T-helper 17 cell (primary cell): ENCODE results near the gene USP6. TPM values are rescaled to one million over a fixed set of nuclear protein-coding genes. Genes with fewer than 3 reads are reported as not detected.
"Not testable (repeated sequence)": the region's sequence is repeated elsewhere in the genome, so short reads cannot be mapped to it uniquely, and the experiment has no call there.

Experiments
- ATAC-seq: fragments of 150-1000 bp; cut with Tn5 transposase; 2 replicates; pipeline ENCODE4 v1.10.0; 2021; ENCODE audit warnings: mild to moderate bottlenecking, moderate library complexity
- DNase-seq, 3 donors: peaks; one replicate each; pipeline versions ENCODE4 v3.0.0 to v3.0.0-alpha.2; 2020 to 2021
- H3K9me3 ChIP-seq: one replicate; pipeline ENCODE4 v1.7.0; 2013; ENCODE audit warnings: low read length, mild to moderate bottlenecking; ENCODE audit not compliant: control insufficient read depth, poor library complexity, severe bottlenecking
- H3K27ac Mint-ChIP-seq: one replicate; pipeline ENCODE4 v1.8.0; 2022; ENCODE audit warnings: mild to moderate bottlenecking, moderate library complexity, mixed read lengths
- H3K27me3 Mint-ChIP-seq: one replicate; pipeline ENCODE4 v1.8.0; 2022; ENCODE audit warnings: mixed read lengths
- H3K36me3 Mint-ChIP-seq: one replicate; pipeline ENCODE4 v1.8.0; 2022; ENCODE audit warnings: low read depth, mixed read lengths
- H3K4me1 Mint-ChIP-seq: one replicate; pipeline ENCODE4 v1.8.0; 2022; ENCODE audit warnings: mild to moderate bottlenecking, mixed read lengths
- H3K4me3 Mint-ChIP-seq: one replicate; pipeline ENCODE4 v1.8.0; 2022; ENCODE audit warnings: mild to moderate bottlenecking, moderate library complexity, mixed read lengths
- total RNA-seq, 4 donors: library from RNA in 2 of 4; stranded (reverse) in 2 of 4; gene quantifications; one replicate each; pipeline ENCODE4 v1.2.3 and lab custom pipeline; 2022 to 2026

Gene USP6
- total RNA-seq (under 1 TPM; 0.05 to 0.13 TPM), total RNA-seq (lab: John Stamatoyannopoulos, UW) (0 to 0.08 reads per million in 2 donors)

DNA sequence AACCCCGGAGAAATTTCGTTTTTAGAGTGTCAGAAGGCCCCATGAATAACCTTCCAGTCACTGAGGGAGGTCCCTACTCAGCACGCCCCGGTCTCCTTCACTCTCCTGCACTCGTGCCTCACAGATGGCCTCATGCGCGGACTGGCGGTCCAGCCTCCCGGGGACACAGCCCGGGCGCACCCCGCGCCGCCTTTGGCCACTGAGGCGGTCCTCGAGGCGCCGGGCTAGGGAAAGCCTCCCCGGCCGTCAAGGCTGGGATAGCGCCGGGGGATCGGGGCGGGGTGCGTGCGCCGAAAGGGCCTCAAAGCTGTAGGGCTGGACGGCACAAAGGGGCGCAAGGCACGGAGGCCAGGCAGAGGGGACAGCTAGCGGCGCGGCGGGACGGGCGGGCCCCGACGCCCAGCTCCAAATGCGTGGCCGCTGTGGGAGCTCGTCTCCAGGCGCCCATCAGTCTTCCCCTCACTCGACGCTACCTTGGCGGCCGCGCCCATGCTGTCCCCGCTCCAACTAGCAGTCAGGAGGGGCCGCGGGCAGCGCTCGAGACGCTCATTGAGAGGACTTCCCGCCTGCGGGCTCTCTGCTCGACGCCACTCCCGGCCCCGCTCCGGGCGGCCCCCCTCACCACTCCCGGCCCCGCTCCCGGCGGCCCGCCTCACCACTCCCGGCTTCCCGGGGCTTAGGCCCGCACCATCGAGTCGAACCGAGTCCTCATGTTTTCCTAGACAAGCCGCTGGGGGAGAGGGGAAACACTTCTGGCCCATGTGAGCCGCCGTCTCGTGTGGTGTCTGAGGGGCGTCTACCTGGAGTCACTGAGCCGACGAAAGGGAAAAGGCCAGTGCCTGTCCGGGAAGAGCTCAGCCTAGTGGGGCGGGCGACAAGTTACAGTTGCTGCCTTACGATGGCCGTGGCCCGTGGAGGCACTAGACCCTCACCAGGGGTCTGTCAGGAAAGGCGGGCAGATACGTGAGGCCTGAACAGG, at the start of gene USP6:
Gene USP6, plus strand, starts transcription at position 360 of the 979 bp plus-strand sequence. CDS start 14,336 bp downstream, outside the sequence.
- Mint-ChIP-seq H3K4me1 (peaks cover 3% of the 10 kb centered on the region), H3K36me3 (peaks cover 7% of the 10 kb centered on the region), H3K4me3 (no peak within 1 kb of the TSS), H3K27ac (no peak within 1 kb of the TSS), H3K27me3 (peaks cover 51% of the 10 kb centered on the region)
- no peaks in the 10 kb centered on the region for H3K9me3 ChIP-seq
- DNase-seq (no peak), ATAC-seq (no peak)

DNA sequence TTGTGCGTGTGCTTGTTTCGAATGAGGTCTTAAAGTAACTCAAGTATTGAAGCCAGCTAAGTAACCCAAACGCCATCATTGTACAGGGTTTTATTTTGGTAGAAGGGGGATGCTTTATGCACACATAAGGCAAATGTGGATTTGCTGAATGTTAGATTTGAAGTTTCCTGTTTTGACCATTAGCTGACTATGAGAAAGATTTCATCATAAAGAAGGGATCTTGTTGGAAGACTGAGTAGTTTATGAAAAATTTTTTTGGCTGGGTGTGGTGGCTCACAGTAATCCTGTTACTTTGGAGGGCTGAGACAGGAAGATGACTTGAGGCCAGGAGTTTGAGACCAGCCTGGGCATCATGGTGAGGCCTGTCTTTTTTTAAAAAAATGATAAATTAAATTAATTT, 47.6 kb upstream of the USP6 start:
- no peak for DNase-seq
- Mint-ChIP-seq H3K27me3 (no peaks in the 10 kb centered on the region), H3K36me3 (no peaks in the 10 kb centered on the region), H3K4me1 (no peaks in the 10 kb centered on the region), H3K4me3 (no peak overlapping the region), H3K27ac (no peak overlapping the region)
- H3K9me3 ChIP-seq: no peaks in the 10 kb centered on the region
- ATAC-seq: no peak

GRCh38 chr17:5069724-5070123, 46.1 kb upstream of the USP6 start:
- H3K27ac Mint-ChIP-seq: no peak overlapping the region

GRCh38 chr17:5075472-5075871, 40.4 kb upstream of the USP6 start:
- not testable (repeated sequence) for H3K27ac Mint-ChIP-seq, H3K36me3 Mint-ChIP-seq, H3K4me3 Mint-ChIP-seq, ATAC-seq, H3K27me3 Mint-ChIP-seq, H3K9me3 ChIP-seq, DNase-seq
- H3K4me1 Mint-ChIP-seq: peaks cover 17% of the 10 kb centered on the region

More at GRCh38 chr17:5069724-5070123, 46.1 kb upstream of the USP6 start:
- Mint-ChIP-seq H3K36me3 (no peaks in the 10 kb centered on the region), H3K4me3 (no peak overlapping the region), H3K27me3 (no peaks in the 10 kb centered on the region), H3K4me1 (no peaks in the 10 kb centered on the region)
- ATAC-seq (no peak), DNase-seq (no peak)
- no peaks in the 10 kb centered on the region for H3K9me3 ChIP-seq

DNA sequence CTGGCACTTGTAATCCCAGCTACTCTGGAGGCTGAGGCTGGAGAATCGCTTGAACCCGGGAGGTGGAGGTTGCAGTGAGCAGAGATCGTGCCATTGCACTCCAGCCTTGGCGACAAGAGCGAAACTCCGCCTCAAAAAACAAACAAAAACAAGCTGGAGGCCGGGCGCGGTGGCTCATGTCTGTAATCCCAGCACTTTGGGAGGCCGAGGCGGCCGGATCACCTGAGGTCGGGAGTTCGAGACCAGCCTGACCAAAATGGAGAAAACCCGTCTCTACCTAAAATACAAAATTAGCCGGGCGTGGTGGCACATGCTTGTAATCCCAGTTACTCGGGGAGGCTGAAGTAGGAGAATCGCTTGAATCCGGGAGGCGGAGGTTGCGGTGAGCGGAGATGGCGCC, 38.6 kb upstream of the USP6 start:
- H3K36me3 Mint-ChIP-seq, ATAC-seq, H3K27me3 Mint-ChIP-seq, H3K9me3 ChIP-seq, DNase-seq: not testable (repeated sequence)
- Mint-ChIP-seq H3K4me1 (peaks cover 20% of the 10 kb centered on the region), H3K4me3 (peak overlapping the region; percentile 96), H3K27ac (peak overlapping the region; percentile 85)

GRCh38 chr17:5077781-5078105, 38.1 kb upstream of the USP6 start:
- peak overlapping the region; percentile 85 for H3K27ac Mint-ChIP-seq
- H3K36me3 Mint-ChIP-seq: peaks cover 2% of the 10 kb centered on the region
- no peaks in the 10 kb centered on the region for H3K27me3 Mint-ChIP-seq
- no peak for DNase-seq
- no peaks in the 10 kb centered on the region for H3K9me3 ChIP-seq
- H3K4me3 Mint-ChIP-seq: peak overlapping the region; percentile 96
- H3K4me1 Mint-ChIP-seq: peaks cover 20% of the 10 kb centered on the region
- ATAC-seq: no peak

GRCh38 chr17:5078106-5079028, 37.5 kb upstream of the USP6 start, which contains the start of gene ZFP3:
ZFP3 (plus strand) TSS chr17:5078467; CDS start chr17:5091505, 13,038 bp downstream.
- DNase-seq (peak; percentile 41 to 50 (median 41)), ATAC-seq (peak; percentile 84)
- Mint-ChIP-seq H3K4me1 (peaks cover 20% of the 10 kb centered on the region), H3K27me3 (no peaks in the 10 kb centered on the region), H3K36me3 (peaks cover 2% of the 10 kb centered on the region), H3K27ac (peak within 1 kb of the TSS; percentile 85), H3K4me3 (peak within 1 kb of the TSS; percentile 96)
- H3K9me3 ChIP-seq: no peaks in the 10 kb centered on the region

DNA sequence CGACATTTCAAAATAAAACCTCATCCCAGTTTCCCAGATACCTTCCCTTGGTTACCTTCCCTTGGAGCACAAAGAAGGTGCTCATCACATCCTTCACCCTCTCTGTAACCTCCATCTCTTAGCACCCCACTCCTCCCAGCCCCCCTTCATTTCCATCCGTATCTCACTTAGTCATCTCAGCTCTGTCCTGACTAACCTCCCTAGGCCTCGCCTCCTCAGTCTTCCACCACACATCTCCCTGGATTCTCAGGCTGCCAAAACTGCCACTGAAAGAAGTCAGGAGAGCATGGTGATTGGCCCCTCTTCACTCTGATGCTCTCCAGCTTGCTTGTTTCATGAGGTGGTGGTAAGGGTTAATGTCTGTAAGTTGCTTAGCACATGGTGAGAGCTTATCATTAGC, 35.2 kb upstream of the USP6 start:
- no peak overlapping the region for H3K27ac Mint-ChIP-seq

DNA sequence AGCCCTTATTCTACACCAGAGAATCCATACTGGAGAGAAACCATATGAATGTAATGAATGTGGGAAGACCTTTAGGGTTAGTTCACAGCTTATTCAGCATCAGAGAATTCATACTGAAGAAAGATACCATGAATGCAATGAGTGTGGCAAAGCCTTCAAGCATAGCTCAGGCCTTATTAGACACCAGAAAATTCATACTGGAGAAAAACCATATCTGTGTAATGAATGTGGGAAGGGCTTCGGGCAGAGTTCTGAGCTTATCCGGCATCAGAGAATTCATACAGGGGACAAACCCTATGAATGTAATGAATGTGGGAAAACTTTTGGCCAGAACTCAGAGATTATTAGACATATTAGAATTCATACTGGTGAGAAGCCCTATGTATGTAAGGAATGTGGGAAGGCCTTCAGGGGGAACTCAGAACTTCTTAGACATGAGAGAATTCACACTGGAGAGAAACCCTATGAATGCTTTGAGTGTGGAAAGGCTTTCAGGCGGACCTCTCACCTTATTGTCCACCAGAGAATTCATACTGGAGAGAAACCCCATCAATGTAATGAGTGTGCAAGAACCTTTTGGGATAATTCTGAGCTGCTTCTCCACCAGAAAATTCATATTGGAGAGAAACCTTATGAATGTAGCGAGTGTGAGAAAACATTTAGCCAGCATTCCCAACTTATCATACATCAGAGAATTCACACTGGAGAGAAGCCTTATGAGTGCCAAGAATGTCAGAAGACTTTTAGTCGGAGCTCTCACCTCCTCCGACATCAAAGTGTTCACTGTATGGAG, 23.4 kb upstream of the USP6 start:
- peaks cover 6% of the 10 kb centered on the region for H3K27me3 Mint-ChIP-seq
- no peaks in the 10 kb centered on the region for H3K4me1 Mint-ChIP-seq
- ATAC-seq (no peak), DNase-seq (no peak)
- peak overlapping the region; percentile 7 for H3K4me3 Mint-ChIP-seq
- no peak overlapping the region for H3K27ac Mint-ChIP-seq
- peaks cover 14% of the 10 kb centered on the region for H3K36me3 Mint-ChIP-seq
- H3K9me3 ChIP-seq: peaks cover 57% of the 10 kb centered on the region

More for the DNA sequence above, 35.2 kb upstream of the USP6 start:
- Mint-ChIP-seq H3K27me3 (no peaks in the 10 kb centered on the region), H3K4me3 (peak overlapping the region; percentile 41), H3K4me1 (peaks cover 20% of the 10 kb centered on the region), H3K36me3 (peaks cover 2% of the 10 kb centered on the region)
- ATAC-seq (no peak), DNase-seq (no peak)
- H3K9me3 ChIP-seq: no peaks in the 10 kb centered on the region

- Mint-ChIP-seq H3K27me3 (peaks cover 6% of the 10 kb centered on the region), H3K36me3 (peaks cover 5% of the 10 kb centered on the region), H3K27ac (no peak overlapping the region), H3K4me1 (no peaks in the 10 kb centered on the region), H3K4me3 (peak overlapping the region; percentile 60)
- ATAC-seq (no peak), DNase-seq (no peak)
- peaks cover 30% of the 10 kb centered on the region for H3K9me3 ChIP-seq
Measured at GRCh38 chr17:5096731-5097100, 19.1 kb upstream of the USP6 start.

DNA sequence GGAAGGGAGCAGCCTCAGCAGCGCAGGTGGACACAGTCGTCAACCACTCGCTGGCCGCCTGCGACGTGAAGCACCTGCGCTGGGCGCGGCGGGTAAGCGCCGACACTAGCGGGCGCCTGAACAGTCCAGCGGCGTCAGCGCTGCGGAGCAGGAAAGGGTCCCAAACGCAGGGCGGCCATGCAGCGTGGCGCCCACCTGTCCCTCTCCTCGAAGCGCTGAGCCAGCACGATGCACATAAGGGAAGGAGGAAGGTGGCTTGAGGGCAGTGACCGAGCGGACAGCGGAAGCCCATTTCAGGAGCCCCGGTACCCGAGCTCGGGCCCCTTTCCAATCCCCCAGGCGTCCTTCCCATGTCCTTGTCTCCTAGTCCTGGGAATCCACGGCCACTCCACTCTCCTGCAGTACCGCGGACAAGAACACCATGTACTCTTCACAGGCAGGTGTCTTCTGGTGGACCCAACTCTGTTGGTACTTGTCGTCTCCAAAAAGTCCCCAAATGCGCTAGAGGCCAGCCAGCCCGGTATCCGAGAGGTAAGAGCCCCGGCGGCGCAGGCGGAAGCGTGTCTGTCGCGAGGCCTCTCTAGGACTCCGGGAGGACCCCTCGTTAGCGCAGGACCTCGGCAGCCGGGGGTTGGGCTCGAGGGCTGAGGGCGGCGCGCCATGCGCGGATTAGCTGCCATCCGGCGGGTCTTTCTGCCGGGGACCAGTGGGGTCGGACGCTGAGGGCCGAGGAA, 18.6 kb upstream of the USP6 start:
- H3K9me3 ChIP-seq: peaks cover 27% of the 10 kb centered on the region
- H3K27ac Mint-ChIP-seq: no peak overlapping the region
- H3K27me3 Mint-ChIP-seq: peaks cover 6% of the 10 kb centered on the region
- peaks cover 5% of the 10 kb centered on the region for H3K36me3 Mint-ChIP-seq
- H3K4me3 Mint-ChIP-seq: peak overlapping the region; percentile 60
- DNase-seq (no peak), ATAC-seq (peak; percentile 75)
- H3K4me1 Mint-ChIP-seq: no peaks in the 10 kb centered on the region

DNA sequence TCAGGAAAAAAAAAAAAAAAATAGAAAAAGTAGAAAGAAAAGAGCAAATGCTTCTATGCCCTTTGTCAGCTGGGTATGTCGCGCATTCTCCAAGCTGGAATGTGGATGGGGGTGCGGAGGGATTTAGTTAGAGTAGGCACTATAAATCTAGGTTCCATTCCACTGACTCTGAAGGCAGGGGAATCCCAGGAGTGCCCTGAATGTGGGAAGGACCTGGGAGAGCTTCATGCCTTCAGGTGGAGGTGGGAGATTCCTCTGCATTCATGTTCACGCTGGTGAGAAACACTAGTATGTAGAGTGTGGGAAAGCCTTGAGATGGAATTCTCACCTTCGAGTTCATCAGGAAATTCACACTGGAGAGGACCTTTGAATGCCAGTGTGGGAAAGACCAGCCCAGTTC, 16.6 kb upstream of the USP6 start:
- H3K27me3 Mint-ChIP-seq: peaks cover 6% of the 10 kb centered on the region
- no peak overlapping the region for H3K4me3 Mint-ChIP-seq
- H3K27ac Mint-ChIP-seq: no peak overlapping the region

More for the DNA sequence above, 16.6 kb upstream of the USP6 start:
- Mint-ChIP-seq H3K4me1 (no peaks in the 10 kb centered on the region), H3K36me3 (peaks cover 5% of the 10 kb centered on the region)
- DNase-seq (no peak), ATAC-seq (no peak)
- peaks cover 18% of the 10 kb centered on the region for H3K9me3 ChIP-seq
